Stimulated activated CD4-positive, alpha-beta T cell treated with anti-CD3 and anti-CD28 coated beads, TNF-alpha, amount 100 ng/mL, for 24 hours (primary cell): Measurements from ENCODE around the gene KIF16B.
A peak's percentile ranks its signal among the peaks of the same experiment; 100 is the strongest.
"Not testable (repeated sequence)": the region's sequence is repeated elsewhere in the genome, so short reads cannot be mapped to it uniquely, and the experiment has no call there.

Experiments
- DNase-seq, 3 experiments: peaks; one replicate each; pipeline ENCODE4 v3.0.0-alpha.2; 2020; ENCODE audit warnings: low read depth in 3 of 3

Gene KIF16B, protein sequence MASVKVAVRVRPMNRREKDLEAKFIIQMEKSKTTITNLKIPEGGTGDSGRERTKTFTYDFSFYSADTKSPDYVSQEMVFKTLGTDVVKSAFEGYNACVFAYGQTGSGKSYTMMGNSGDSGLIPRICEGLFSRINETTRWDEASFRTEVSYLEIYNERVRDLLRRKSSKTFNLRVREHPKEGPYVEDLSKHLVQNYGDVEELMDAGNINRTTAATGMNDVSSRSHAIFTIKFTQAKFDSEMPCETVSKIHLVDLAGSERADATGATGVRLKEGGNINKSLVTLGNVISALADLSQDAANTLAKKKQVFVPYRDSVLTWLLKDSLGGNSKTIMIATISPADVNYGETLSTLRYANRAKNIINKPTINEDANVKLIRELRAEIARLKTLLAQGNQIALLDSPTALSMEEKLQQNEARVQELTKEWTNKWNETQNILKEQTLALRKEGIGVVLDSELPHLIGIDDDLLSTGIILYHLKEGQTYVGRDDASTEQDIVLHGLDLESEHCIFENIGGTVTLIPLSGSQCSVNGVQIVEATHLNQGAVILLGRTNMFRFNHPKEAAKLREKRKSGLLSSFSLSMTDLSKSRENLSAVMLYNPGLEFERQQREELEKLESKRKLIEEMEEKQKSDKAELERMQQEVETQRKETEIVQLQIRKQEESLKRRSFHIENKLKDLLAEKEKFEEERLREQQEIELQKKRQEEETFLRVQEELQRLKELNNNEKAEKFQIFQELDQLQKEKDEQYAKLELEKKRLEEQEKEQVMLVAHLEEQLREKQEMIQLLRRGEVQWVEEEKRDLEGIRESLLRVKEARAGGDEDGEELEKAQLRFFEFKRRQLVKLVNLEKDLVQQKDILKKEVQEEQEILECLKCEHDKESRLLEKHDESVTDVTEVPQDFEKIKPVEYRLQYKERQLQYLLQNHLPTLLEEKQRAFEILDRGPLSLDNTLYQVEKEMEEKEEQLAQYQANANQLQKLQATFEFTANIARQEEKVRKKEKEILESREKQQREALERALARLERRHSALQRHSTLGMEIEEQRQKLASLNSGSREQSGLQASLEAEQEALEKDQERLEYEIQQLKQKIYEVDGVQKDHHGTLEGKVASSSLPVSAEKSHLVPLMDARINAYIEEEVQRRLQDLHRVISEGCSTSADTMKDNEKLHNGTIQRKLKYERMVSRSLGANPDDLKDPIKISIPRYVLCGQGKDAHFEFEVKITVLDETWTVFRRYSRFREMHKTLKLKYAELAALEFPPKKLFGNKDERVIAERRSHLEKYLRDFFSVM (N-terminal part only)

DNA sequence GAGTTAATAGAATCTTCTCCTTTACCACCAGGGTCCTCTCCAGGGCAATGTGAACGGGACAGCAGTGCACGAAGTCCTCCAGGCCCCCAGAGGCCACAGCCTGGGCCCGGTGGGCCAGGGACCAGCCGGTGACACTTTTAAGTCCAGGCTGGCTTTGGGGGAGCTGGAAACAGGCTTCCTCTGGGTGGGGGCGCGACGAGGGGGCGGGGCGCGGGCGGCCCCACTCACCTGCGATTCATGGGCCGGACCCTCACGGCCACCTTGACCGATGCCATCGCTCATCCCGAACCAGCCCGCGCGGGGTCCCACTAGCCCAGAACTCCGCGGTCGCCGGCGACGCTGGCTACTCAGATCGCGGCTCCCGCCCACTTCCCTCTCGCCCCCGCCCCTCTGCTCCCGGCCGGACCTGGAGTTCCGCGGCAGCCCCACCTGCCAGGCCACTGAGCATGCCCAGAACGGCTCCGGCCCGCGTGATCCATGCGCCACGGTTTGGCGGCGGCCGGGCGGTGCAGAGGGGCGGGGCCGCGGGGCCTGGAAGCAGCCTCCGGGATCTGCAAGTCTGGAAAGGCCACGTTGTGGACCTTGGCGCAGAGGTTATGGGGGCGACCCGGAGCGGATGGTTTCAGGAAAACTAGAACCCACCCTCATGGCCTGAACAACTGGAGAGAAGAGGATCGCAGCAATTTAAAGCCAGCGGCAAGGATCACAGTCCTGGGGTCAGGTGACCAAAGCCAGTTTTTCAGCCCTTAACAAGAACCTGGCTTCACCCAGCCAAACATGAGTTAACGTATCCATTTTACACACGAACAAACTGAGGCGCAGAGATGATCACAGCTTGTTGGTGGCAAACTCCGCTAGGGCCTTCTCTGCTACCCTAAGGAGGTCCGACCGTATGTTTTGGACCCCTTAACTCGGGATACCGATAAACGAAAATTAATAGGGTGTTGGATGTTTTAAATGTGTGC lies at the start of gene KIF16B:
Gene KIF16B (minus strand): TSS at position 448 of the 965 bp plus-strand sequence. CDS start 173 bp downstream, at position 275.
- DNase-seq = peak; percentile 72 to 88 (median 83)

DNA sequence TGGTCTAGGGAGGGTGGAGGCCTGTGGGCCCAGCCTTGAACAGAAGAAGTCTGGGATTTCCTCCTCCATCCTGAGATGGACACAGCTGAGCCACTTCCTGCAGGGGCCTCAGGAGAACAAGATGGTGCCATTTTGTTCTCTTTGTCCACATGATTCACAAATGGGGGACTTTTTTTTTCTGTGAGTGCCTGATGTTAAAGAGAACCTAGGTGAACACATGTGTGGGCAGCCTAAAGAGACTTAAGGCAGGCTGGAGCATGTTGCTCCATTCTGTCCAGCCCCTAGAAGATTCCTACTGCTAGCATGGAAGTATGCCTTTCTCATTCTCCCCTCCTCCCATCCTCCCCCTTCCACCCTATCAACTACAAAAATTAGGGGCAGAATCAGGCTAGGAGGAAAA lies 49.3 kb upstream of the KIF16B start:
- no peak for DNase-seq

DNA sequence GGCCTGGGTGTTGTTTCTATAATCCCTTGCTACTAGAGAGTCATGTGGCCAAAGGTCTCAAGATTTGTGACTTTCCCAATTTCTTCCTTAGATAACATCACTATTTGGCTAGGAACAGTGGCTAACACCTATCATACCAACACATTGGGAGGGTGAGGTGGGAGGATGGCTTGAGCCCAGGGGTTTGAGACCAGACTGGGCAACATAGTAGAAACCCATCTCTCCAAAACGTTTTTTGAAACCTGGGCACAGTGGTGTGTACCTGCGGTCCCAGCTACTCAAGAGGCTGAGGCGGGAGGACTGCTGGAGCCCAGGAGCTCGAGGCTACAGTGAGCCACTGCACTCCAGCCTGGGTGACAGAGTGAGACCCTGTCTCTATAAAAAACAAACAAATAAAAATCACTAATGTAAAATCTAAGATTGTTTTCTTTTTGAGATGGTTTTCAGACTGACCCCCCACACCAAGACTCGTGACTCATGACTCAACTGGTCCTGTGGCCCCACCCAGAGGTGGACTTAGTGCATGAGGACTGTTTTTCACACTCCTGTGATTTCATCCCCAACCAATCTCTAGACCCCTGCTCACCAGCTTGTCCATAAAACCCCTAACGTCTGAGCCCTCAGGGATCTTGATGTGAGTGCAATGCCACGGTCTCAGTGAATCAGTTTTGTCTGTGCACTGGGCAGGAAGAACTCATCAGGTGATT lies 48.3 kb upstream of the KIF16B start:
- DNase-seq = no peak

DNA sequence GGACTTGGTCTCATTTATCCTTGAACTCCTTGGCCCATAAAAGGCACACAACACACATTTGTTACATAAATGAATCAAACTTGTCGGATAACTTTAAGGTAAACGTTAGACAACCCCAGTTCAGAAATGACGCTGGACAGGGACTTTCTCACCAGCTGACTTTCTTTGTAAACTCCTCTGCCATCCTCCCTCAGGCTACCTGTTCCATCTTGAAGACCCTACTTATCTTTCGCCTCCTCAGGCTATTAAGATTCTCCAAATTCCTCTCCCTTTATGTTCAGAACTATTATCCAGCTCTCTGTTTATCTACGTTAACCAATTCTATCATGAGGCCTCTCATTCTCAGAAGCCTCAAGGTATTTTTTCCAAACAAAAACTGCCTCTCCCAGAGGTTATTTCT lies 47.7 kb upstream of the KIF16B start:
- DNase-seq = no peak

DNA sequence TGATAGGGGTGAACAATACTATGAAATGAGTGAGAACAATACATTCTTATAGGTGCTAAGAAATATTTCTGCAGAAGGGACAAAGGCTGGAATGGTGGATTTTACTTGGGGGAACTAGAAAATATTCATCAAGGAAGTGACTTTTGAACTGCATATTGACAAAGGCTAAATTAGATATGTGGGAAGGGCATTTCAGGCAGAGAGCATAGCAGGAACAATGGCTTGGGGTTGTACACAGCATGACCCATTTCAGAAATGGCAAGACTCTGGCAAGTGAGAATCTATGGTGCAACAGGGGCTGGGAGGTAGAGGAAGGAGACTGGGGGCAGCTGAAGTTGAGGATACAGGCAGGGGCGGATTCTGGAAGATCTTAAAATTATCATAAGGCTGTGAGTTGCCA lies 46.7 kb upstream of the KIF16B start:
- no peak for DNase-seq

DNA sequence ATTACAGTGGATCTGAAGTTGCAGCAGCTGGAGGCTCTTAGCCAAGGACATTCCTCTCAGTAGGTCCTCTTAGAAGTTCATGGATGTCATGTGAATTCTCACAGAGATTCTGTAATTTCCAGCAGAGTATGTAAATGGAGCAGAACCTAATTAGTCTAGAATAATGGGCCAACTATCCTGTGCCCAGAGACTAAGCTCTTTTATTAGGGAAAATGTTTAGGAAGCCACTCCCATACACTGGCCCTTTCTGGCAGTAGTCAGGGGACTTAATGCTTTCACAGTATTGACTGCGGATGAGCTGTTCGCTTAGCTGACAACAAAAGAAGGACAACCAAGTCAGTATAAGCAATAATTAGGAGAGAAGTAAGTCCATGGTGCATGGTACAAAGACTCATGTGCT lies 43.8 kb upstream of the KIF16B start:
- DNase-seq = no peak

DNA sequence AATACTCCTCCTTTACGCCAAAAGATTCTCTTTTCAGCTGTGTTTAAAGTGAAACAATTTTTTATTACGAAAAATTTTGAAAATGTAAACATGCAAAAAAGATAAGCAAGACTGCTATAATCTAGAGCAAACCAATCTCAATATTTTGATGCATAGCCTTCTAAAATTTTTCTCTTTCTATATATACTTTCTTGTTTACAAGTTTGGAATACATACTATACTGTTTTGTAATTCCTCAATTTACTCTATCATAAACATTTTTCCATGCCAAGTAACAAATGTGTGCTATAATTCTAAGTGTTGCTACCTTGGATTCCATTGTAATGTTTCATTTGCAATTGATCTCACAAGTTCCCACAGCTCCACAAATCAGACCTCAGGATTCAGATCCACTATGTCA lies 43.1 kb upstream of the KIF16B start:
- DNase-seq = no peak

DNA sequence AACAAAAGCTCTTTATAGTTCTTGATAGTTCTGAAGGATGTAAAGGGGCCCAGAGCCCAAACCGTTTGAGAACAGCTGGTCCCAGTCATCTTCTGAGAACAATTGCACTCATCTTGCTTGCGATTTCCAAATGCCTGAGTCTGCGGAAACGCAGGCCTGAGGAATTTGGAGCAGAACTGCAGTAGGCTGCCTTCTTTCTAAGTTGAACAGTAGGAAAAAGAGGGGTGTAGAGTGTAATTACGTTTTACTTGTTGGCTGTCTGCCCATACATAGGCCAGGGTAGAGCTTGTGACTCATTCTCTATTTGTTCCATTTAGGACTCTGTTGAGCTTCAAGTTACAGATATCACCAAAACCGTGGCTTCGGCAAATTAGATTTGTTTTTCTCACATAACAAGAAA lies 42.0 kb upstream of the KIF16B start:
- DNase-seq = no peak

DNA sequence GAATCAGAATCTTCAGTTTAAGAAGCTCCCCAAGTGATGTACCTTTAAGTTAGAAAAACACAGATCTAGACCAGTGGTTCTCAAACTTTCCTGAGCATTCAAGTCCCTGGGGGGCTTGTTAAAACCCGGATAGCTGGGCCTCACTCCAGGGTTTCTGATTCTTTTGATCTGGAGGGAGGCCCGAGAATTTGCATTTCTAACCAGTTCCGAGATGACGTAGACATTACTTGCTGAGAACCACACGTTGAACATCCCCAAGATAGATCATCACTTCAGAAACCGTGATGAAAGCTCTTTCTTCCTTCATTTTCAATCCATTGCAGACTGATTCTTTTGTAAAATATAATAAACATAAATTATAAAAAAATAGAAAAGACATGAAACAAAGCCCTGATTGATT lies 40.7 kb upstream of the KIF16B start:
- DNase-seq = no peak

DNA sequence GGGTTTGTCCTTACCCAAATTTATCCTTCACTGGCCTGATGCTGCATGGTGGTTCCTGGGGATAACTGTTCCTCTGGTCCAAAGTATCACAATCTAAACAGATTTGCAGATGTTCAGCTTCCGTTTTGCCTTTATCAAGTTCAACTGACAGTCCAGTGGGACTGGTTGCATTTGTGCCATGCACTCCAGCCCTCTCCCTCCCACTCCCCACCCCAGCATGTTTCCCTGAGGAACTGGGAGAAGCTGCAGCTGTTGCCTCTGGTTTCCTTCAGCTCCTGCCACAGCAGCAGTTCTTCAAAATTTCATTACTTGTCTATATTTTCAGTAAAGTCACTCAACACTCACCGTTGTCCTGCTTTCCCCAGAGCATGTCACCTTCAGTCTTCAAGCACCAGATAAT lies 39.5 kb upstream of the KIF16B start:
- DNase-seq = no peak

DNA sequence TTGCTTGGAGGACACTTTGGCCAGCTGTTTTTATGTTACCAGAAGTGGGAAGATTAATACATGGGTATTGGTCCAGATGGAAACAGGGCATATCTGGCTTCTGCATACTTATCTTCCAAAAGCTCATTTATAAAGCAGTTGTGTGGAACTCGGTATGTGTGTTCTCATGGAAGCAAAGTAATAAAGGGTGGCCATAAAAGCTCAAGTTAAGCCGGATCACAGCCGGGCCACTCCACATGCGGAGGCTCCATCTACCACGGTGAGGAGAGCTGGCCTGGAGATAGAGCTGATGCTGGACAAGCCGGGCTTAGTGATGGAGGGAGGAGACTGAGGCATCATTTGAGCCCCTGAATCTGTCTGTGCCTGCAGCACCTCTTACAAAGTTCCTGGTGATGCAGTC lies 38.6 kb upstream of the KIF16B start:
- DNase-seq = no peak

DNA sequence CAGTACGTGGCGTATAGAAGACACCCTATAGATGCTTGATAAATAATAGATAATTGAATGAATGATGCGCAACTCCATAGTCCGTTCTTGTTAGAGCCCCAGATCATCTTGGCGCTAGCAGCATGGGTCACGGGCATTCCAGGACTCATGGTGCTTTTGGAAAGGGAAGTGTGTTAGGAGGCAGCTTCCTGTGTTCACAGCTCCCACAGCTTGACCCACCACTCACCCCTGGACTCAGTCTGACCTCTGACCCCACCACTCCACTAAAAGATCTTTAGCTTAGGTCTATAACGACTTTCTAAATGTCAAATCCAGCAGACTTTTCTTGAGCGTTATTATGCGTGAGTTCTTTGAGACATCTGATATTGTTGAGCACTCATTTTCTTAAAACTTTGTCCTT lies 35.8 kb upstream of the KIF16B start:
- no peak for DNase-seq

DNA sequence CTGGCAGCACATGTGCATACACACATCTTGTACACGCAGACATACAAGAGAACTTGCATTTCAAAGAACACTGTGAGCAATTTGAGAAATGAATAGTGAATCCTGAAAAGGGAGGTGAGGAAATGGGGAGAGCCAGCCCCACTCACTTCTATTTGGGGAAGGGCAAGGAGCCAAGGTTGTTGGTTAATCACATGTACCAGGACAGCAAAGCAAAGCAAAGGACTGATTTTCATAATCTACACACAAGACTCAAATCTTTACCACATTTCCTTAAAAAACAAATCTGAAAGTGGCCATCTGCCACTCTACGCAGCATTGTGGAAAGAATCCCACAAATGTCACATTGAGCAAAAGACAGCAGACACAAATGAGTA lies 35.0 kb upstream of the KIF16B start:
- DNase-seq = no peak

DNA sequence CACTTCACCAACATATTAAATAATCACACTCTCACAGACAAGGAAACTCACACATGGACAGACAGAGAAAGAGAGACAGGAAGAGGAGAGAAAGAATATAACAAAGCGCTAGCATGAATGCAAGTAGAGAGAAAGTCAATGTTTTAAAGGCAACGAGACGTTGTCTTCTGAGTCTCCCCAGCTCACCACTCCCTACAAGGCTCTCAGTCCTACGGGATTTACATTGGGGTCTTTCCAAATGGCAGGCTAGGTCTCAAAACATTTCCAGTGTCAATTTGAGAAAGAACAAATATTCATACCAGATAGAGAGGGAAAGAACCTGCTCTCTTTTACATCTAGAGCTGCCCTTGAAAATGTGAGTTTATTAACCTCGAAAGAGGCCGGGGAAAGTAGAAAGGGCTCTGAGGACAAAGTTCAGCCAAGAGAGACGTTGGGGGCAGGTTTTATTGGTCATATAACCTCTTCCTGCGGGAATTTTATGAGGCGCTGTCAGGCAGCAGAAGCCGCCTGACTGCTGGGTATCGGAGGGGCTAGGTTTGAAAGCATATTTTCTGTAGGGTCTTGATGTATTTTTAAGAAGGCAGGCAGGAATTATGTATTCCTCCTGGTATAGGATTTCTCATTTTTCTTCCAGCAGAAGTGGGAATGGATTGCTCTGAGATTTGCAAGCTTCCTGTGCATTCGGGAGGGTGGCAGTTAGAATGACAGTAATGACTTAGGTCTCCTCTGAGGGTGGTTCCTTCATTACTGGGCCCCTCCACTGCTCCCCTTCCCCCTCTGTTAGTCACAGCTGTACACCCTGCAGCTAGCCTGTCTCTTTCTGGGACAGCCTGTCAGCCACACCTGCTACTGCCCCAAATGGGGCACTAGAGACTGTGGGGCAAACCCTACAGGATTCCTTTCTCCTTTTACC lies 34.4 kb upstream of the KIF16B start:
- DNase-seq = no peak

DNA sequence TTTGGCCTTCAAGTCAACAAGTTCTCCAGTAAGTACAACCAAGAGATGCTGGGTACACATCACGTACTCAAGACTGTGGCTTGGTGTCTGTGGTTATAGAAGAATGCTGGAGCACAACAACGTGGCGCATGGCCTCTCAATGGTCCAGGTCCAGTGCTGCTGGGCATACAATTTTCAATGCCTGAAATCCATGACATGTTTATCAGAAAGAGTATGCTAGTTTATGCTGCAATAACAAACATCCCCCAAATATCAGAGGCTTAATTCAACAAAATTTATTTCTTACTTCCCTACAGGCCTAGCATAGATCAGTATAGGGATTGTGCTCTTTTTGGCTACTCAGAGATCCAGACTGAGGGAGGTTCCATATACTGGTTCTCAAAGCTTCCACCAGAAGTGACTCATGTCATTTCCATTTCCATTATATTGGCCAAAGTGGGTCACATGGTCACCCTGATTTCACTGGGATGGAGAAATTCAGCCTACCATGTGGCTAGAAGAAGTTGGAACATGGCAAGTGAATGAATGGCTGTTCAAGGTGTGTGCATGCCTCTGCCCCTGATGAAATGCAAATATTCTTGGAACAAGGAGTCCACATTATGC lies 33.3 kb upstream of the KIF16B start:
- no peak for DNase-seq

DNA sequence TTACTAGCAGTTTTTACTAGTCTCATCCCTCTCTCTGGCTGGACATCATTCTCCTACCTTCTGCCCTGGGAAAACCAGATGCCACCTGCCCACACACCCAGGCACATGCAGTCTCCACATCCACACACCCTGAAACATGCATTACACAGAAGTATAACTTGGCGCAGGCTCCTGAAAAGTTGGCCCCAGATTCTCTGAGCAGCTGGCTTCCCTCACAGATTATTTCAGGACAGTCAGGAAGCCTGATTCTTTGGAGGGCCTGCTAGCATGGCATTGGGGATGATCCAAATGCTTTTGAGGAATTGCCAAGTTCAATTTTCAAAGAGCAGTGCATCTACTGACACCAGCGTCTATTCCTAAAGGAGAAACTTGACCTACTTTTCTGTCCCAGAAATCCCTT lies 27.8 kb upstream of the KIF16B start:
- no peak for DNase-seq

DNA sequence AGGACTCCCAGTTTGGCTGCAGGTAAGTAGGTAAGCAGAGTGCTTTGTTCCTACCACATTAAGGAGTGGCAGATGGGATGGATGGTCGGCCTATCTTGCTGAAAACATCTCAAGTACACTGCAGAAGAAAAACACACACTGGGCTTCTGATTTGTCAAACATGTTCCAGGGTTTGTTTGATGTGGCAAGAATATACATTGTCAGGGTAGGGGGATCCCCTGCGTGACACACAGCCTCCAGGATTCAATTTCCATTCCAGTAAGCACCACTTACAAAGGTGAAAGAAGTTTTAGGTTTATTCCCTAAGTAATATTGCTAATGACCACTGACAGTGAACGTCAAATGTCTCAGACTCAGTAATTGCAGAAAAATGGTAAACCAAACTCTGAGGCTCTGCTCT lies 26.0 kb upstream of the KIF16B start:
- no peak for DNase-seq

DNA sequence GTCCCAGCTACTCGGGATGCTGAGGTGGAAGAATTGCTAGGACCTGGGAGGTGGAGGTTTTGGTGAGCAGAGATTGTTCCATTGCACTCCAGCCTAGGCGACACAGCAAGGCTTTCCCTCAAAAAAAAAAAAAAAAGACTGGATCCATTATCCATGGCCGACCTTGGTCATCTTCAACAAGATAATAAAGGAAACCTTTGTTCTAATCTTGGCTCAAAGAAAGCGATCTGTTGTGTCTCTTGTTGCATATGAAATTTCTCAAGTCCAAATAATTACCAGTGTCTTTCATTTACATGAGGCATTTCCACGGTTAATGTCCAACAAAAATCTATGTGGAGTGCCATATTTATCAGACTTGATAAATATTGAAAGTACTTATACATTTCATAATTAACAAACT lies 23.7 kb upstream of the KIF16B start:
- DNase-seq = no peak

DNA sequence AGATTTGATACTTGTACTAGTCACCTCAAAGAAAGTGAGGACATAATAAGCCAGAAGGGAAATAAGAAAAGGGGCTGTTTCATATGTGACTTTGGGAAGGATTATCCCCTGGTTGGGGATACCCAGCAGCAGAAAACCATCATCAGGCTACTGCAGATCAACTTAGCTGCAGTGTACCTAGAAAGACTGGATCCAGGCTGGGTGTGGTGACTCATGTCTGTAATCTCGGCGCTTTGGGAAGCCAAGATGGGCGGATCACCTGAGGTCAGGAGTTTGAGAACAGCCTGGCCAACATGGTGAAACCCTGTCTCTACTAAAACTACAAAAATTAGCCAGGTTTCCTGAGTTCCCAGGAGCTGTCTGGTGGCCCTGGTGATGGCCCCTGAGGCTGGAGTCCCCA lies 23.2 kb upstream of the KIF16B start:
- DNase-seq = not testable (repeated sequence)
